ENCODE results near the gene ANXA2R. TPM values are rescaled to one million over a fixed set of nuclear protein-coding genes. Genes with fewer than 3 reads are reported as not detected.

The ANXA2R gene
- total and polyA plus RNA-seq, 9 of the 15 experiments (the other 6 are each of a cell fraction or from before 2014, with no cell fraction given), result 2.1 to 4.8 (median 3.4) TPM

- TF ChIP-seq SMAD1 (IDR thresholded peaks at IDR 0.05; ENCODE audit: low read depth, low read length, partially characterized antibody), result no peak
These were observed 34.8 kb upstream of the ANXA2R start (continued) for GRCh38 chr5:43074987-43075318.

- H3K9me1 ChIP-seq (ENCODE audit: control insufficient read depth, insufficient read depth, low read length), result no peaks in the 10 kb centered on the region
- no peaks in the 10 kb centered on the region for H3K27me3 ChIP-seq (ENCODE audit: control insufficient read depth in 2 of 2, insufficient read depth in 2 of 2, low read length in 2 of 2)
- no TSS peak for BruUV-seq (replicated peaks)
- 0 out of 4 replicates have a peak overlapping the region, but pooled peaks of 1 of the 2 experiments have one; percentile 53 for H3K9ac ChIP-seq (ENCODE audit: insufficient read depth in 1 of 2, low read depth in 2 of 2, low read length in 2 of 2)
- H3K79me2 ChIP-seq (ENCODE audit: control insufficient read depth, insufficient read depth, low read length), result peaks cover 36% of the 10 kb centered on the region
- H4K20me1 ChIP-seq (replicated peaks; ENCODE audit: control insufficient read depth, insufficient read depth, low read length), result no peaks in the 10 kb centered on the region
- ATAC-seq, result peak; percentile 63
- peaks cover 17 to 37% of the 10 kb centered on the region in 2 experiments for H3K4me1 ChIP-seq (replicated peaks in 1 of 2; ENCODE audit: control insufficient read depth in 2 of 2, insufficient read depth in 2 of 2, low read length in 2 of 2)
- peaks cover 27% of the 10 kb centered on the region for H3K36me3 ChIP-seq (ENCODE audit: control insufficient read depth, insufficient read depth, low read length)
- CTCF ChIA-PET (ENCODE audit: low intra/inter-chr PET ratio), result interaction anchor here (0.6 to 4.4 kb wide), 4 partner anchors 32 to 410 kb away, joined by 4 to 32 read pairs (median 8); partner anchors contain the start of gene TMEM267
- WGBS (ENCODE audit: insufficient coverage, low coverage, missing lambda C conversion rate), result 61% methylated on average over 12 of the region's 12 CpGs
- intact Hi-C loops (cut with micrococcal nuclease) (loop anchor here (1.0 to 10.0 kb wide), 4 partner anchors 153 to 531 kb away; partner anchors contain the start of gene NNT), in situ Hi-C loops (cut with MboI) (loop anchor here (10.0 kb wide), 1 partner anchor 311 kb away; no protein-coding TSS in a partner anchor)
- peak; percentile 63 to 86 (median 68) for DNase-seq (ENCODE audit: extremely low read depth in 1 of 4, low spot score in 3 of 4)
- POLR2A ChIA-PET, result interaction anchor here (0.6 to 1.1 kb wide), 3 partner anchors 28 to 176 kb away, joined by 4 to 5 read pairs (median 4); no protein-coding TSS in a partner anchor
- peak overlapping the region; percentile 90 for H3K27ac ChIP-seq (ENCODE audit: extremely low read depth, low read depth, low read length)
- H2AFZ ChIP-seq (ENCODE audit: low read depth, low read length), result peak overlapping the region; percentile 88
- H3K9me3 ChIP-seq (replicated peaks; ENCODE audit: control insufficient read depth, insufficient read depth, low read depth, low read length), result no peaks in the 10 kb centered on the region
- peak; percentile 85 for FAIRE-seq
- H3K4me3 ChIP-seq, result no peak overlapping the region
- peak overlapping the region; percentile 70 for H3K4me2 ChIP-seq (ENCODE audit: insufficient read depth, low read length)
- peak; percentile 58; the same call in 1 of the 2 replicates for TF ChIP-seq HSF4 (CRISPR knock-in tag; IDR thresholded peaks at IDR 0.05; ENCODE audit: borderline replicate concordance)
- TF ChIP-seq TRIM25 (IDR thresholded peaks at IDR 0.05; ENCODE audit: borderline replicate concordance), result peak; percentile 91; the same call in 1 of the 2 replicates
- TF ChIP-seq KLF1 (tag; IDR thresholded peaks at IDR 0.05), result peak; percentile 46; the same call in 1 of the 2 replicates
- peak; percentile 66 for TF ChIP-seq ARID1B (IDR thresholded peaks at IDR 0.05)
- no peak for TF ChIP-seq FUS (optimal IDR thresholded peaks at IDR 0.05; ENCODE audit: low read depth, low read length)
- no peak for TF ChIP-seq ZBTB11 (CRISPR knock-in tag; IDR thresholded peaks at IDR 0.05)
- TF ChIP-seq CTBP1 (IDR thresholded peaks at IDR 0.05; ENCODE audit: borderline replicate concordance), result peak; percentile 81; the same call in 1 of the 2 replicates
- peak; percentile 92 for TF ChIP-seq DEAF1 (CRISPR knock-in tag; IDR thresholded peaks at IDR 0.05)
These were observed 33.8 kb upstream of the ANXA2R start for GRCh38 chr5:43073597-43074546.

Measured in K562 (cell line).